GM12874 (cell line): Measurements from ENCODE around the gene RSF1.

Experiments used
- TF ChIP-seq, protein P1 (sequence below): IDR thresholded peaks from 2 replicates; pipeline ENCODE4 v1.5.1; 2011; ENCODE audit warnings: low read depth, mild to moderate bottlenecking, control low read depth, low read length, moderate library complexity; ENCODE audit not compliant: insufficient read depth

Gene RSF1

DNA sequence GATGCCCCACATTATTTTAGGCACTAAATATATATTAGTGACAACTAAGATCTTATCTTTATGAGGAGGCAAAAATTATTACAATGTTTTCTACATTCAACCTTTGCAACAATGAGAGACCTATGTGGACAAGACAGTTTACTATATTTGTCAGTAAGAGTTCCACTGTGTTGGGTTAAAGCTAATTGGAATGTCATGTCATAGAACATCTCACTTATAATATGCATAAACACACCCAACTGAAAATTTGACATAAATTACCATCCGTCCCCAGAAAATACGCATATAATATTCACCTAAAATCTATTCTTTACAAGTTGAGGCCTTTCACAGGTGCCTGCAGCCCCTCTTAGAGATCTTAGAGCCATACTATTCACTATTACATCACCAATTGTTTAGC is 84.0 kb downstream of the RSF1 start:
- TF ChIP-seq, protein P1, sequence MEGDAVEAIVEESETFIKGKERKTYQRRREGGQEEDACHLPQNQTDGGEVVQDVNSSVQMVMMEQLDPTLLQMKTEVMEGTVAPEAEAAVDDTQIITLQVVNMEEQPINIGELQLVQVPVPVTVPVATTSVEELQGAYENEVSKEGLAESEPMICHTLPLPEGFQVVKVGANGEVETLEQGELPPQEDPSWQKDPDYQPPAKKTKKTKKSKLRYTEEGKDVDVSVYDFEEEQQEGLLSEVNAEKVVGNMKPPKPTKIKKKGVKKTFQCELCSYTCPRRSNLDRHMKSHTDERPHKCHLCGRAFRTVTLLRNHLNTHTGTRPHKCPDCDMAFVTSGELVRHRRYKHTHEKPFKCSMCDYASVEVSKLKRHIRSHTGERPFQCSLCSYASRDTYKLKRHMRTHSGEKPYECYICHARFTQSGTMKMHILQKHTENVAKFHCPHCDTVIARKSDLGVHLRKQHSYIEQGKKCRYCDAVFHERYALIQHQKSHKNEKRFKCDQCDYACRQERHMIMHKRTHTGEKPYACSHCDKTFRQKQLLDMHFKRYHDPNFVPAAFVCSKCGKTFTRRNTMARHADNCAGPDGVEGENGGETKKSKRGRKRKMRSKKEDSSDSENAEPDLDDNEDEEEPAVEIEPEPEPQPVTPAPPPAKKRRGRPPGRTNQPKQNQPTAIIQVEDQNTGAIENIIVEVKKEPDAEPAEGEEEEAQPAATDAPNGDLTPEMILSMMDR = no peak

DNA sequence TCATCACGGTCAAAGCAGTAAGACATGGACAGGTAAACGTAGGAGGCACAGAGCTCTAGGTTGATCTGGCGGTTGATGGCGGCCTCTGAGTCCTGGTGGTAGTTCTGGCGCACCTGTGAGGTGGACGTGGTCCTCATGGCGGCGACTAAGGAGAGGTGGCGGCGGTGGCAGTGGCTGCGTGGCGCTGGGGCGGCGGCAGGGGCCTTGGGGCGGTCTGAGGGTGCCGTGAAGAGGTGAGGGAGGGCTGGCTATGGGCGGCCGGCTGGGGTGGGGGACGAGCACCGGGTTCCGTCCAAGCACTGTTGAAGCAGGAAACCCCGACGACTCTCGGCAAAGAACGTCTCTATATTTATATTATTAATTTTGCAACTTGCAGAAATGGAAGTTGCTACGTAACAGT is 85.6 kb downstream of the RSF1 start:
- TF ChIP-seq, protein P1 = no peak

DNA sequence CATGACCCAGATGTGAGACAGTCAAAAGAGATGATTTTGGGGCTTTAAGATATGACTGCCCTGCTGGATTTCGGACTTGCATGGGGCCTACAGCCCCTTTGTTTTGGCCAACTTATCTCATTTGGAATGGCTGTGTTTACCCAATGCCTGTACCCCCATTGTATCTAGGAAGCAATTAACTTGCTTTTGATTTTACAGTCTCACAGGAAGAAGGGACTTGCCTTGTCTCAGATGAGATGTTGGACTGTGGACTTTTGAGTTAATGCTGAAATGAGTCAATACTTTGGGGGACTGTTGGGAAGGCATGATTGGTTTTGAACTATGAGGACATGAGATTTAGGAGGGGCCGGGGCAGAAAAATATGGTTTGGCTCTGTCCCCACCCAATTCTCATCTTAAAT is 88.4 kb downstream of the RSF1 start:
- TF ChIP-seq, protein P1 = no peak

DNA sequence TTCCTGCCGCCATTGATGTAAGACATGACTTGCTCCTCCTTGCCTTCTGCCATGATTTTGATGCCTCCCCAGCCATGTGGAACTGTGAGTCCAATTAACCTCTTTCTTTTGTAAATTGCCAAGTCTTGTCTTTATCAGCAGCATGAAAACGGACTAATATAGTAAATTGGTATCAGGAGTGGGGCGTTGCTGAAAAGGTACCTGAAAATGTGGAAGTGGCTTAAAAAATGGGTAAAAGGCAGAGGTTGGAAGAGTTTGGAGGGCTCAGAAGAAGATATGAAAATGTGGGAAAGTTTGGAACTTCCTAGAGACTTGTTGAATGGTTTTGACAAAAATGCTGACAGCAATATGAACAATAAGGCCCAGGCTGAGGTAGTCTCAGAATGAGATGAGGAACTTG is 89.7 kb downstream of the RSF1 start:
- TF ChIP-seq, protein P1 = no peak

DNA sequence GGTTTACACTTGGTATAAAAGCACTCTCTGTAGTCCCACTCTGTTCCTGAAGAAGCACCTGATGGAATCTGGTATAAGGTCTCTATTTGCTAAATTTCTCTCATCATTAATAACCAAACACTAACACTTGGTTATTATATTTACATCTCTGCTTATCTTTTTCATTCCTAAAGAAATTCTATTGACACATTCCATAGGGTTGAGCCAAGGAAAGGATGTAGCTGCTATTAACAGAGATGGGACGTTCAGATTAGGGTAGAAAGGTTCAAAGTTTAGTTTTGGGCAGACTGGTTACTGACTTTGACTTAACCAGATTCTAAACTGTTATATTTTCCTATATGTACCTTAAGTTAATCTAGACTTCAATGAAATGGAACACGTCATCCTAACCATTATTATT is 91.5 kb downstream of the RSF1 start:
- TF ChIP-seq, protein P1 = no peak

DNA sequence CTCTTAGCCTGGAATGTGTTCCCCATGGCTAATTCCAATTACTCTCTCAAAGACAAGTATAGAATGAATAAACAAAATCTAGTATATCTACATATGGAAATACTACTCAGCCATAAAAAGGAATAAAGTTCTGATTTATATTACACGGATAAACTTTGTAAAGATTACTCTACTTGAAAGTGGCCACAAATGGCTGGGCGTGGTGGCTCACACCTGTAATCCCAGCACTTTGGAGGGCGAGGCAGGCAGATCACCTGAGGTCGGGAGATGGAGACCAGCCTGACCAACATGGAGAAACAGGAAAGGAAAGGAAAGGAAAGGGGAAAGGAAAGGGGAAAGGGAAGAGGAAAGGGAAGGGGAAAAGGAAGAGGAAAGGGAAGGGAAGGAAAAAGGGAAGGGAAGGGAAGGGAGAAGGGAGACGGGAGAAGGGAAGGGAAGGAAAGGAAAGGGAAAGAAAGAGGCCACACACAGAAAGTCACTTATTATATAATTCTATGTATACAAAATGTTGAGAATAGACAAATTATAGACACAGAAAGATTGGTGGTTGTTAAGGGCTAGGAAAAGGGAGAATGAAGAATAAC is 92.2 kb downstream of the RSF1 start:
- TF ChIP-seq, protein P1 = no peak

DNA sequence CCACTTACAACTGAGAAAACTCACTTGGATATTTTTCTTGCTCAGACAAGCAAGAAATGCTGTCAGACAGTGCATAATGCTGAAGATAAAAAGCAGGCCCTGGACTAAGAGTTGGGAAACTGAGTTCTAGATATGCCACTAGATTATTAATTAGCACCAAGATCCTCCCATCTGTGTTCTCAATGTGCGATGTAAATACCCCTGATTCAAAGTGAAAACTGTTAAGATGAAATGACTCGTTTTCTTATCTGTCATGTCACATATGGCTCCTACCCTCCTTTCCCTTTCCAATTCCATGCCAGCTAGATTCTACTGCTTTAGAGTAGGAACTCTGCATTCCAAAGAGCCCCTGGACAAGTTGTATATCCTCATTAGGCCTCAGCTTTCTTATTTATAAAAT is 94.0 kb downstream of the RSF1 start:
- TF ChIP-seq, protein P1 = no peak

DNA sequence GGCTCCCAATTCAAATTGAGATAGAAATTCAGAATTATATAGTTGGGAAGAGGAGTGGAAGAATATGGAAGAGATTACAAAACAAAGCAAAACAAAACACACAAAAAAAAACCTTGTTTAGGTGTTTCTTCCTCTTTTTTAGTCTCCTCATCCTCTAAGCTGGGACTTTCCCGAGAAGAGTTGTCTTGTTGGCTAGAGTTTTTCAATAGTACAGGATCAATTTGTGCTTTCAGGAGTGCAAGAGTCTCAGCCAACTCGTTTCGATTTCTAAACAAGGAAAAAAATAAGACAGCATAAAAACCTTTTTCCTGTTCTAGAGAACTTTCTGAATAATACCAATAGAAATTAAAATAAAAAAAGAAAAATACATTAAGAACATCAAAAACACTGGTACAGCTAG is 95.1 kb downstream of the RSF1 start:
- TF ChIP-seq, protein P1 = no peak
